Measurements from ENCODE around the gene CDK11A.
"Not testable (repeated sequence)": the region's sequence is repeated elsewhere in the genome, so short reads cannot be mapped to it uniquely, and the experiment has no call there.

CDK11A gene

DNA sequence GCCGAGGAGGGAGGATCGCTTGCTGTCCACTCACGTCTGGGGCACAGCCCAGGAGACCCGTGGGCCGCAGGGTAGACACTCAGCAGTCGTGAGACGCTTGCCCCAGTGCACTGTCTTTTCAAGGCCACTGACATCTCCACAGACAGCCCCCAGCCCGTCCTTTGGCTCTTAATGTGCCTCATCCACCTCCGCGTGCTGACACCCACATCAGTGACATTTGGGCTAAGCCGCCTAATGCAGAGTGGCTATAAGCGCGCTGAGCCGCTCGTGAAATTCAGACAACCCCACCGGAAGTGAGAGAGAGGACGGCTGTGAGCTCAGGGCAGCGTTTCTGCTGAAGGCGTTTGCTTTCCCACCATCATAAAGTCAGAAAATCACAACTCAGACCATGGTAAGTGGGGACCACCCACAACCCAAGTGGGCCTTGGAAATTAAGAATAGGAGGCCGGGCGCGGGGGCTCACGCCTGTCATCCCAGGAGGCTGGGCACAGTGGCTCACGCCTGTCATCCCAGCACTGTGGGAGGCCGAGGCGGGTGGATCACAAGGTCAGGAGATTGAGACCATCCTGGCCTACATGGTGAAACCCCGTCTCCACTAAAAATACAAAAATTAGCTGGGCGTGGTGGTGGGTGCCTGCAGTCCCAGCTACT lies 40.0 kb downstream of the CDK11A start:
- TF ChIP-seq, protein P1, sequence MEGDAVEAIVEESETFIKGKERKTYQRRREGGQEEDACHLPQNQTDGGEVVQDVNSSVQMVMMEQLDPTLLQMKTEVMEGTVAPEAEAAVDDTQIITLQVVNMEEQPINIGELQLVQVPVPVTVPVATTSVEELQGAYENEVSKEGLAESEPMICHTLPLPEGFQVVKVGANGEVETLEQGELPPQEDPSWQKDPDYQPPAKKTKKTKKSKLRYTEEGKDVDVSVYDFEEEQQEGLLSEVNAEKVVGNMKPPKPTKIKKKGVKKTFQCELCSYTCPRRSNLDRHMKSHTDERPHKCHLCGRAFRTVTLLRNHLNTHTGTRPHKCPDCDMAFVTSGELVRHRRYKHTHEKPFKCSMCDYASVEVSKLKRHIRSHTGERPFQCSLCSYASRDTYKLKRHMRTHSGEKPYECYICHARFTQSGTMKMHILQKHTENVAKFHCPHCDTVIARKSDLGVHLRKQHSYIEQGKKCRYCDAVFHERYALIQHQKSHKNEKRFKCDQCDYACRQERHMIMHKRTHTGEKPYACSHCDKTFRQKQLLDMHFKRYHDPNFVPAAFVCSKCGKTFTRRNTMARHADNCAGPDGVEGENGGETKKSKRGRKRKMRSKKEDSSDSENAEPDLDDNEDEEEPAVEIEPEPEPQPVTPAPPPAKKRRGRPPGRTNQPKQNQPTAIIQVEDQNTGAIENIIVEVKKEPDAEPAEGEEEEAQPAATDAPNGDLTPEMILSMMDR (IDR thresholded peaks at IDR 0.05; ENCODE audit: low read depth, low read length) = no peak
- DNase-seq (ENCODE audit: extremely low read depth, low read depth) = no peak

DNA sequence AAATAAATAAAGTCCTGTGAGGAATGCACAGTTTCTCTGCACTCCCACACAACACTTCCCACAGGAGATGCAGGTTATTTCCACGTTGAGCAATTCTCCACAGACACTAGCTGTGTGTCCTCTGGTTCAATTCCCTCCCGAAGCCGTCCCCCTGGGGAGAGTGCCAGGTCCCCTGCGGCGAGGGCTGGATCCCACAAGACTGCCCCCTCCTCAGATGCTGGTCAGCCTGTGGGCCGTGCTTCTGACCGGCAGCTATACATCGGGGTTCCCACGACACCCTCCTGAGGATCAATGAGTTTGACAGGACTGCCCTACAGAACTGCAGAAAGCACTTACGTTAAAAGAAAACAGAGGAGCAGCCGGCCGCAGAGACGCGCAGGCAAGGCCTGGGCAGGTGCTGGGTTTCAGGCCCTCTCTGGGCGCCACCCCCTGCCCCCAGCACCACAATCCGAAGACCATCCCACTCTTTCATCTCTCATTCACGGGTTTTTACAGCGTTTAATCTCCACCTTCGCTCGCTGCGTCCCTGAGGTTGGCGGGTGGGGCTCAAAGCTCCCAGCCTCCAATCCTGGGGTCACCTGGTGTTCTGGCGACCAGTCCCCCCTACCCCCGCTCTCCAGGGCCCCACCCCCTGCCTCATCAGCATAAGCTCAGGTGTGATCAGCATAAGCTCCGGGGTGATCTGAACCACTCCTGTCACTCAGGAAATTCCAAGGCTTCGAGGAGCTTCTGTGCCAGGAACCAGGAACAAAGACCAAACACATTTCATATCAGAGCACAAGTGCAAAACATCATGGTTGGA lies 40.9 kb downstream of the CDK11A start:
- no peak for DNase-seq (ENCODE audit: extremely low read depth, low read depth)
- TF ChIP-seq, protein P1 (IDR thresholded peaks at IDR 0.05; ENCODE audit: low read depth, low read length) = no peak

DNA sequence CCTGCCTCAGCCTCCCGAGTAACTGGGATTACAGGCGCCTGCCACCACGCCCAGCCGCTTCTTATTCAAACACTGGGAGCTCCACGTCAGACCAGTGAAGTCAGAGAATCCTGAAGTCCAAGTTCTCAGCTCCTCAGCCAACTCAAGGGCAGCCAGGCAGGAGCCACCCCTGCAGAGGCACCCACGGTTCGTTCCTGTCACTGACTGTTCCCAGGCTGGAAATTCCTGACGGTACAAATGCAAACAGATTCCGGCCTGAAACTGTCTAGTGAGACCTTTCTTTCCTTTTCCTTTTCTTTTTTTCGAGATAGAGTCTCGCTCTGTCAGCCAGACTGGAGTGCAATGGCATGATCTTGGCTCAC lies 43.3 kb downstream of the CDK11A start:
- TF ChIP-seq, protein P1 (IDR thresholded peaks at IDR 0.05; ENCODE audit: low read depth, low read length) = no peak
- DNase-seq (ENCODE audit: extremely low read depth, low read depth) = no peak

DNA sequence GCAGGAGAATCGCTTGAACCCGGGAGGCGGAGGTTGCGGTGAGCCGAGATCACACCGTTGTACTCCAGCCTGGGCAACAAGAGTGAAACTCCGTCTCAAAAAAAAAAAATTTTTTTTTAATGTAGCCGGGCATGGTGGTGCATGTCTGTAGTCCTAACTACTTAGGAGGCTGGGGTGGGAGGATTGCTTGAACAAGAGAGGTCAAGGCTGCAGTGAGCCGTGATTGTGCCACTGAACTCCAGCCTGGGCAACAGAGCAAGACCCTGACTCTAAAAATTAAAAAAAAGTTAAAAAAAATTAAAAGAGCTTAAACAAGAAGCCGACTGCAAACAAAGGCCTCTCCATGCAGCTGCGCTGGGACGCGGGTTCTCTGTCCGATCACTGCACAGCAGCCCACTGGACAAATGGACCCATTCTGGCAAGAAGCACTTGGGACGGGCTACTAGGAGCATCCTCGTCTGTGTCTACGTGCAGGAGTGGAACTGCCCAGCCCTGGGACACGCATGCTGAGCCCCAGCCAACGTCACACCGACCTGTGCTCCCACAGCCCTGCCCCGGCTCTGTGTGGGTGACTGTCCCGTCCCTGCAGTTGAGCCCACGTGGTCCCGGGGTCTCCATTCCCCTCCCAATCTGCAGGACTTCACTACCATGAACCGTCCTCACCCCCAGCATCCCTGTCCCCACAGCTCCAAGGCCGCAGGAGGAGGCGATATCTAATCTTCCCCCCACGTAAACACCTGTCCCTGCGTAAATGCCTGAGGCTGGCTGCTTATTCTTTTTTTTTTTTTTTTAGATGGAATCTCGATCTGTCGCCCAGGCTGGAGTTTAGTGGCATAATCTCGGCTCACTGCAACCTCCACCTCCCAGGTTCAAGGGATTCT lies 43.9 kb downstream of the CDK11A start:
- TF ChIP-seq, protein P1 (IDR thresholded peaks at IDR 0.05; ENCODE audit: low read depth, low read length) = no peak
- no peak for DNase-seq (ENCODE audit: extremely low read depth, low read depth)

DNA sequence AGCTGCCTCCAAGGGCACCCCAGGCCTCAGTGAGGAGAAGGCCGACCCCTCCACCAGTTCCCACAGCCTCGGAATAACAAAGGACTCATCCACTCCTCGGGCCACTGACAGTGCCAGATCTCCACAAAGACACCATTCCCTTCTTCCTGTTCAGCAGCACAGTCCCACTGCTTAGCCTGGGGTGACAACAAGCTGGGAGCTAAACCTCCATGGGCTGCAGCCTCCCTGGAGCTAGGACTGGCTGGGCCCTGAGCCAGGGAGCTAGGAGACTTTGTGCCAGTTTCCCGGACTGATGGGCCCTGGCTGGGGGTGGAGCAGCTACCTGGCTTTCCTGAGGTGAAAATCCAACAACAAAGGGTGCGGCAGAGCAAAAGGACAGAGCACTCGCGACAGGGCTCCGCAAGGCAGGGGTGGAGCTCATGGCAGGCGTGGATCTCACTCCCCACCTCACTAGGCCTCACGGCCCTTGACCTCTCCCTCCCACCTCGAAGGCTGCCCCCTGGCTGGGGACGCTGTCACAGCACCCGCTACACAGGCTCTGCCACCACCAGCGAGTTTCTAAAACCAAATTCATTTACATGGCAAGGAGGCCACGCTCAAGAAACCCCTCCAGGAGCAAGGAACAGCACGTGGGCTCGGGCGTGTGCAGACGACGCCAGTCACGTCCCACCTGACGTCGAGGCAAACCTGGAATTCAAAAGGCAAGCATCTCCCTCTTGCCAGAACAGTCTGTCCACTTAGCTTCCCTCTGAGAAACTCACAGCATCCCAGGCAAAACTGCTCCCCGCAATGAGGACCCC lies 45.4 kb downstream of the CDK11A start:
- DNase-seq (ENCODE audit: extremely low read depth, low read depth) = no peak
- TF ChIP-seq, protein P1 (IDR thresholded peaks at IDR 0.05; ENCODE audit: low read depth, low read length) = no peak; the same call in 1 of the 2 replicates

DNA sequence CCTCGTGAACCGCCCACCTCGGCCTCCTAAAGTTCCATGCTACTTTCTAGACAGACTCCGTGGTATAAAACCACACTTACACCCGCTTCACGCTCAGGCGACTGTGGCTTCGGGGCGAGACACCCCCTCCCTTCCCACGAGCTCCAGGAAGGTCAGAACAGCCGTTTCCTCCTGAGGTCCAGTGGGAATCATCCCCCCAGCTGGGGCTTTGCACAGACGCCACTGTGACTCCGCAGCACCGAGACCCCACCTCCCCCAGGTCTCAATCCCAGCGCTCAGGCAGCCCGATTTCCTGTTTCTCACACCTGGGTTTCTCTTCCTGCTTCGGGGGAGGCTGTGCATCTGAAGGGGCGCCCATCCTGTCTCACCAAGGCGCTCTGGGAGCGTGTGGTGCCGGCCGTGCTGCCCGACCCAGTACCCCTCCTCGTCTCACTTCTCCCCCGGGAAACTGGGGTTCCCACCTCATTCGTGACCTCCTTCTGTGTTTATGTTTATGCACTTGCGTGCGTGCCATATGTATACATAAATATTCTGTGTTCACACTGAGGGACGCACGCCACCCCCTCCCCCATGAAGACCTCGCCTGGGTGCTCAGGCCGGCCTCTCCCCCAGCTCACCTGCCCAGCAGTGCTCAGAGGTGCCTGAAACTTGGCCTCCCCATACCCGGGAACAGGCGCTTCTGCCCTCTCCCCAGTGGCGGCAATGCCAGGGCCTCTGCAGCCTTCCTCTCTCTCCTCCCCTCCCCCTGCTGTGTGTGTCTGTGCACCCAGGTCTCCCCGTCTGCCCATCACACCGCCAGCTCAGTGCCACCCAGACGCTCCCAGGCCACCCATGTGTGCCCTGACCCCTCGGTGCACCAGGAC lies 46.2 kb downstream of the CDK11A start:
- DNase-seq (ENCODE audit: extremely low read depth, low read depth) = no peak
- TF ChIP-seq, protein P1 (IDR thresholded peaks at IDR 0.05; ENCODE audit: low read depth, low read length) = no peak

DNA sequence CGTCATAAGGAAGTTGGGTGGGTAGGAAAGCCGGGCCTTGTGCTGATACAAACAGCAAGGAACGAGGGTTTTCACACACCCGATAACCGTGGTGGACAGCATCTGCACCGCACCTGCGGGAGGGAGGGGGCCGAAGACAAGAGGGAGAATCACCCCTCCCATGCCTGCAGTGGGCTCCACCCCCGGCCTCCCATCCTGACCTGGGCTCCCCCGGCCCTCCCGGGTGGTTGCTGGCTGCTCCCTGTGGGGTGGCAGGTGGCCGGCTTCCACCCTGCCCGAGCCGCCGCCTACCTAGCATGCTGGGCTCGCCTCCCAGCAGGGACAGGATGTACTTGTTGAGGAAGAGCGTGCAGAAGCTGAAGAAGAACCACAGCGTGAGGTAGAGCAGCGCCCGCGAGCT lies 48.1 kb downstream of the CDK11A start:
- not testable (repeated sequence) for DNase-seq (ENCODE audit: extremely low read depth, low read depth)

DNA sequence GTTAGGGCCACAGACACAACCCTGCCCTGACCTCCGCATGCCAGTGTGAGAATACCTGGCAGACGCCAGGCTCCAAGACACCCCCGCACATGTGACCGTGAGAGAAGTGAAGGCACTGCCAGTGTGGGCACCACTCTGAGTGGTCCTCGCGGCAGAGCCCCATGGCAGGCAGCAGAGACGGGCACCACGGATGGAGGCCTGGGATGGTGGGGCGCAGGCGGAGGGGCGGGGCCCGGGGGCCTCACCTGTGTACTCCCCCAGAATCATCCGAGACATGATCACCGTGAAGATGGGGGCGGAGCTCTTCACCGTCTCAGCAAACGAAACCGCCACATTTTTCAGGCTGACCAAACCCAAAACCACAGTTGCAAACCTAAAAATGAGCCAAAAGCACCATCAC lies 48.9 kb downstream of the CDK11A start:
- not testable (repeated sequence) for DNase-seq (ENCODE audit: extremely low read depth, low read depth)

DNA sequence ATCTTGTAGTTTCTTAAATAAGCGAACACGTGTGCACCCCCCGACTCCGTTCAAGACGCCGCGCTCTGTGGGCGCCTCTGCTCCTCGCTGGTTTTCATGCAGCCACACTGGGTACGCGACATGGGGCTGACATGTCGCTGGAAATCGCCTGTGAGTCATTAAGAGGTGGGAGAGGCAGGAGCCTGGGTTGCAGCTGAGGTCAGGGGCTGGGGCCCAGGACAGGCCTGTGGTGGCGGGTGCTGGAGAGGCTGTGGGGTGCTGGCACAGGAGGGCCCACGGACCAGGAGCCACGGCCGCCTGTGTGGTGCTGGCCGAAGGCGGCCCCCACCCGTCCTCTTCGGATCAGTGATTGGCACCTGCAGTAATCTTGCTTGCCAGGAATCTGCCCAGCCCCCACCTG lies 49.4 kb downstream of the CDK11A start:
- DNase-seq (ENCODE audit: extremely low read depth, low read depth) = not testable (repeated sequence)
